GM19452 (cell line): ENCODE data around the gene SP2.
A peak's percentile ranks its signal among the peaks of the same experiment; 100 is the strongest.

Source experiments
- ATAC-seq: cut with Tn5 transposase; IDR thresholded peaks from one replicate; pipeline ENCODE4 v1.9.1; 2021; ENCODE audit not compliant: unreplicated experiment

The SP2 gene

DNA sequence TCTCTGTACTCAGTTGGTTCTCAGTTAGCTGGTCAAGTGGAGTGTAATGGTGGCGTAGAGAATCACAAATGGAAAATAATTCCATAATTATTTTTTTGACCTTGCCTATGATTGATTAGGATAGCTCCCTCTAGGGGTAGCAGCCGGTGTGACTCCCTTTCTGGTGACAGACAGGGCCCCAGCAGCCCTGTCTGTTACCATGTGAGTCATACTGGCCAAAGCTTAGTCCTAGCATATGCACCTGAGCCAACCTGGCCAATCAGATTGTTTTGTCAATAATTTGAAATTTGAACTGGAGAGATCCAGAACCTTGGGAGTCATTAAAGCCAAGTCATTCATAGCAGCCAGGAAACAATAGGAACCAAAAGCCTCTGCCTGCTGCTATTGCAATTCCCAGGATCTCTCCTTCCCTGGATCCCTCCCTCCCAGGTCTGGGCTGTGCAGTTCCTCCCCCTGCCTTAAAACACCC, 50.9 kb downstream of the SP2 start:
- ATAC-seq = peak; percentile 55

- no peak for ATAC-seq
Measured at GRCh38 chr17:47948706-47949196, 52.7 kb downstream of the SP2 start.

GRCh38 chr17:47949197-47949759, 53.2 kb downstream of the SP2 start:
- peak; percentile 71 for ATAC-seq

GRCh38 chr17:47949946-47950345, 53.9 kb downstream of the SP2 start:
- ATAC-seq = no peak

DNA sequence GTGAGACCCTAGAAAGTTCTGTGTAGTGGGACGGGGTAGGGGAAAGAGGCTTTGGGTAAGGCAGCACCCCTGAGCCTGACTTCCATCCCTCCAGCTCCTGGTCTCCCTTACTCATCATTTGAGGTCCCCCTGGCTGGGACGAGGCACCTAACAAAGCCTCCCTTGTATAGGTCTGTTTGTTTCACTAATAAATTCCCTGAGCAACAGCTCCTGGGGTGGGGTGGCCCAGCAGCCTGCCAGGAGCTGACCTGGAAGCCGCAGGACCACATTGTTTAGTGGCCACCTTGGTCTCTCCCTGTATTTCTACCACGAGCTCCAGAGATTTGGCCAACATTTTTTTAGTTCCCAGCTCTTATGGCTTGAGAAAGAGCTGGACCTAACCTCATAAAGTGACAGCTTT, 54.4 kb downstream of the SP2 start:
- no peak for ATAC-seq

- no peak for ATAC-seq
Measured at GRCh38 chr17:47952171-47953021, 56.4 kb downstream of the SP2 start.

DNA sequence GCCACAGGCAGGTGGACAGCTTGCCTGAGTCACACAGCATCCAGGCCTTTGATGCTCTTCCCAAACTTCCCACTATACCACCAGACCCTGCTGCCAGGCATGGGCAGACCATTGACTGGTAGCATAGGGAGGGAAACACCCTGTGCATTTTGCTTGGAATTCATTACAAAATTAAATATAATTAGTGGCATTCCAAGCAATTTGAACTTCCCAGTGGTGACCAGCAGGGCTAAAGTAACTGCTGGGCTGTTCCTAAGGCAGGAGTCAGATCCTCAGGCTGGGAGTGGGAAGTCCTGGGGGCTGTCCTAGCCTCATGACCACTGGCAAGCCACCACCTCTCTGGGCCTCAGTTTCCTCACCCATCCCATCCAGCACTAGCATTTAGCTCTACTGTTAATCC, 57.9 kb downstream of the SP2 start:
- no peak for ATAC-seq

GRCh38 chr17:47955497-47956461, 59.7 kb downstream of the SP2 start:
- no peak for ATAC-seq

- ATAC-seq = no peak
Measured at GRCh38 chr17:47956791-47957590, 61.0 kb downstream of the SP2 start.

DNA sequence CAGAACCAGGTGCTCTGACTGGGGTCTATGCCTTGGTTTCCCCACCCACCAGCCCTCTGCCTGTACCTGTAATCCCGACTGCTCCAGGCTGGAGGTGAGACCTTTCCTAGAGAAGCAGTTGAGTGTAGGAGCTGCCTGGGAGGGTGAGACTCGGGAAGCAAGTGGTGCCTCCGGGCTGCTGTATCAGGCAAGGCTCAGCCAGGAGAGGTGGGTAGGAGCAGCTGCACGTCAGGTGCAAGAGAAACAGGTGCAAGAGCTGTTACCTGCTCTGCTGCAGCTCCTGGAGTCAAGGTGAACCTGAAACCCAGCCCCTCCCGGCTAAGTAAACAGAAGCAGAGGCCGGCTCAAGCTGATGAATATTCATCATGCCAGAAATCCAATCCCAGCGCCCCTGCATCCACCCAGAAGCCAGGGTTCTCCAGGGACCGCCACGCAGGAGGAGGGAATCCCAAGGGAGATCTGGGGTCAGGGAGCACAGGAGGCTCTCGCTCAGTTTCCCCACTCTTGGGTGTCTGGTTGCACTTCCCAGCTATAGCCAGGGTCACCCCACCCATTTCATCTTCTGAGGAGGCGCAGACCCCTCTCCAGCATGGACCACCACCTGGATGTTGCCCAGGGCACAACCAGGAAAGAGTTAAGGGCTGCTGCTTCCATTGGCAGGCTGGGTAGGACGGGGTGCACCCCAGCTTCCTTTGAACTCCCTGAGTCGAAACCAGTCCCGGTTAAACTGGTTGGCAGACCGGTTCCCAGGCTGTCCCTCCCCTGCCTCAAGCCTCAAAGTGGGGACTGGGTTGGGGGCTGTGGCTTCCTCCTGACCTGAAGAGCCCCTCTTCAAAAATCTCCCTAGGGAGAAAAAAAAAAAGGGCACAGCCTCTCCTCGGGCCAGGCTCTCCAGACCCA, 61.8 kb downstream of the SP2 start, which contains the start of gene PRR15L:
TSS of gene PRR15L (minus strand) at position 293 of the 900 bp plus-strand sequence. CDS start 4,649 bp downstream, outside the sequence.
- no peak for ATAC-seq

GRCh38 chr17:47959825-47960655, 64.0 kb downstream of the SP2 start:
- no peak for ATAC-seq

DNA sequence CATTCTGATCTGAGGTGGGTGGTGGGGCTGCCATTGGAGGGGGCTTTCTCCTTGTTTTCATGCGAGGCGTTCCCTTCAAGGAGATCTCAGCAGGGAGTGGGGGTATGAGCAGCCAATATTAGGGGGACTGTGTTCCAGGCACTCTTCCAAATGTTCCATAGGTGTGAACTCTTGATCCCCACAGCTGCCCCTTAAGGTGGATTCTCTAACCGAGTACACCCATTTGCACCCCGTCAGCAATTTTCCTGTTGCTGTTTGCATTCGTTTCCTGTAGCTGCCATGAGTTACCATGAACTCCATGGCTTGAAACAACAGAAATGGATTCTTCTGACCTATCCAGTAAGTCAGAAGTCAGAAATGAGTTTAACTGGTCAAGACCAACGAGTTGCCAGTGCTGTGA, 65.4 kb downstream of the SP2 start:
- no peak for ATAC-seq

DNA sequence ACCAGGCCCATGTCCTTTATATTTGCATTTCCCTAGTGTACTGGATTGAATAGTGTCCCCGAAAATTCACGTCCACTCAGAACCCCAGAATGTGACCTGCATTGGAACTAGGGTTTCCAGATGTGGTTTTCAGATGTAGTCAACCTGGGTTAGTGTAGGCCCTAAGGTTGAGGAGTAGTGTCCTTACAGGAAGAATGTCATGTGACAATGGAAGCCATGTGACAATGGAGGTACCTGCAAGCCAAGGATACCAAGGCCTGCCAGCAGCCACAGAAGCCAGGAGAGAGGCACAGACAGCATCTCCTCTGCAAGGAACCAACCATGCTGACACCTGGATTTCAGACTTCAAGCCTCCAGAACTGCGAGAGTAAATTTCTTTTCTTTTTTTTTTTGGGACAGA, 66.9 kb downstream of the SP2 start:
- ATAC-seq = no peak

DNA sequence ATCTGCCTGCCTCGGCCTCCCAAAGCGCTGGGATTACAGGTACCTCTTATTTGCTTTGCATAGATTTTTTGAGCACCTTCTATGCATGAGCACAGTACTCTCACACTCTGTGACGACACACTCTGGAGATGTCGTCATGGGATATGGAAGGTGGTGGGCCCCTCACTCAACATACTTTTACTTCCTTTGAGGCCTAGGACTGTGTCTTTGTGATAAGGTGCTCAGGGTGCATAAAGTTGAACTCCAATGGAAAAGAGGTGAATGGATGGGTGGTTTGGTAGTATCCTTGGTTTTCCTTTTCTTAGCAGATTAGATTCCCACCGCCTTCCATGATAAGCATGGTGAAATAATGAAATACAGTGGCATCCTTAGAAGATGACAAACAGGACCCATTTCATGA, 68.8 kb downstream of the SP2 start:
- no peak for ATAC-seq

DNA sequence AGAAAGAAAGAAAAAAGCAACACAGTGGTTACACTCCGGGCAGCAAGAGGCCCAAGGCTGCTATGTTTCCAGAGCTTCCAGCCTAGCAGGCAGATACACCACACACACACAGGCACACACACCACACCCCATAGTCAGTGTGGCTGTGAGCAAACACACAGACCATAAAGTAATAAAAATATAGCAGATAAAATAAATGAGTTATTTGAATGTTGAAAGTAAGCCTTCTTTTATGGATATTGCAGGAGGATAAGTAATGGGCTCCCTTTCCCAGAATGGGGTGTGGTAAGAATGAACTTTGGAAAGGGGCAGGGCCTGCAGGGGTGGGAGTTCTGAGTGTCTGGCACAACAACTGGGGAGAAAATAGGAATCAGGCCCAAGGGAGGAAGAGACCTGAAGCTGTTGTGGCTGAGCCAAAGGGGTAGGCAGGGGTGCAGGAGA, 70.1 kb downstream of the SP2 start:
- no peak for ATAC-seq

DNA sequence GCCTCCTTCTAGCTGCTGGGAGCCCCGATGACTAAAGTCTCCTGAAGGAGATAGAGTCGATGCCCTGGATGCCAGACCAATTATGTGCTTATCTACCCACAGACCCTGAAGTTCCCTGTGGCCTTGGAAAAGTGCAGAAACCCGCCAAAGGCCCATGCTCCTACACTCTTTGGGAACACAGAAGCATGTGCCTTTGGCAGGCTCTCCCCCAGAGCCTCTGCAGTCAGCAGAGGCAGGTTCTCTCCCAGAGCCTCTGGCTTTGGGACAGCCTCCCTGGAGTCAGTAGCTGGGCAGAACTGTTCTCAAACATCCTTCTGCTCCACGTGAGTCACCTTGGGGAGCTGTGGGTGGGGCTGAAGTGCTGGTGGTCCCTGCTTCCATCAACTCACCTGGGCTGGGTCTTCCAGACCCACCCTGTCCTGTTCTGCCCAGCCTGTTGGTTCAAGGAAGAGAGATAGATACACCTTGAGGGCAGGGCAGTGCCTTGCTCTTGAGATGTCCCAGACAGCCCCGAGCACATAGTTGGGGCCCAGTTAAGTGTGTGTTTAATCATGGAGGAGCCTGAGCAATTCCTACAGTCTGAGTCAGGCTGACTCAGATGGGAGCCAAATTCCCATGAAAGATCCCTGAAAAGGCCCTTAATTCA, 71.7 kb downstream of the SP2 start:
- ATAC-seq = no peak

DNA sequence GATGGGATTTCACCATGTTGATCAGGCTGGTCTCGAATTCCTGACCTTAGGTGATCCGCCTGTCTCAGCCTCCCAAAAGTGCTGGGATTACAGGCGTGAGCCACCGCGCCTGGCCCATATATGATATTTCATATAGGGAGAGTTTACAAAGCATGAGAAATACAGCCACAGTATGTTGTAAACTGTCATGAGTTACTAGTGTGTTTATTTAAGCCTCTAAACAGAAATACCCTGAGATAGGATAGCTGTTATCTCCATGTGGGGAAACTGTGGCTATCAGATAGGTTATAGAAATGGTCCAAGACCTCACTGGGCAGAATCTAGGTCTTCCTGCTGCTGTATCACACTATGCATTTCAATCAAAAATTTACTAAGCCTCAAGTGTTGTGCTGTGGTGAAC, 72.8 kb downstream of the SP2 start:
- no peak for ATAC-seq
